PFSK-1 (cell line): Measurements from ENCODE around the gene TXNDC11.

Experiments used
- FOXP2 ChIP-seq: optimal IDR thresholded peaks from 2 replicates; pipeline ENCODE3; 2011; ENCODE audit warnings: borderline replicate concordance, control low read depth, inconsistent platforms; ENCODE audit not compliant: insufficient read depth; ENCODE audit errors: extremely low read length, extremely low read depth
- POLR2AphosphoS5 ChIP-seq: IDR thresholded peaks from 2 replicates; pipeline ENCODE4 v1.6.1; 2012; ENCODE audit warnings: low read depth, mild to moderate bottlenecking, control low read depth, low read length, moderate library complexity
- SIN3A ChIP-seq: IDR thresholded peaks from 2 replicates; pipeline ENCODE4 v1.6.1; 2012; ENCODE audit warnings: mild to moderate bottlenecking, low read length, moderate library complexity, borderline replicate concordance; ENCODE audit not compliant: insufficient read depth
- TAF1 ChIP-seq: IDR thresholded peaks from 2 replicates; pipeline ENCODE4 v1.6.1; 2012; ENCODE audit warnings: low read length, control low read depth, borderline replicate concordance; ENCODE audit not compliant: insufficient read depth
- TF ChIP-seq, protein P1 (sequence below), 2 experiments: IDR thresholded peaks; 2 replicates each; pipeline versions ENCODE4 v1.6.1 to v1.8.0; 2011 to 2012; ENCODE audit warnings: low read depth in 2 of 2, low read length in 2 of 2, control low read depth in 1 of 2, inconsistent platforms in 1 of 2, mild to moderate bottlenecking in 1 of 2, moderate library complexity in 1 of 2; ENCODE audit not compliant: insufficient read depth in 1 of 2

Gene TXNDC11

DNA sequence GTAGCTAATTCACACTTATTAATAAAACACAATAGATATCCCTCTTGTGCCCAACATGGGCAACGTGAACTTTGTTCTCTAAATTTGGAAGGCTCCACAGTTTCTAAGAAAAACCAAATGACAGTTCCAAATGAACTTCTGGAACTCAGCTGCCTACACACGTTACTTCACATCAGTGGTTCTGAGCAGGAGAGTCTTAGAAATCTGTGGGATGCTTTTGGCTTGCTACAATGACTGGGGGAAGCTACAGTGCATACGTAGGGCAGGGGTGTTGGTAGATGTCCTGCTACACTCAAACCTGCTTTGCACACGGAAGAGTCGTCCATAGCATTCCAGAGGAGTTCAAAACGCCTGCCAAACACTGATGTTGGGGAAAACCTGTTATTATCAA is 8.0 kb downstream of the TXNDC11 start:
- TF ChIP-seq, protein P1, sequence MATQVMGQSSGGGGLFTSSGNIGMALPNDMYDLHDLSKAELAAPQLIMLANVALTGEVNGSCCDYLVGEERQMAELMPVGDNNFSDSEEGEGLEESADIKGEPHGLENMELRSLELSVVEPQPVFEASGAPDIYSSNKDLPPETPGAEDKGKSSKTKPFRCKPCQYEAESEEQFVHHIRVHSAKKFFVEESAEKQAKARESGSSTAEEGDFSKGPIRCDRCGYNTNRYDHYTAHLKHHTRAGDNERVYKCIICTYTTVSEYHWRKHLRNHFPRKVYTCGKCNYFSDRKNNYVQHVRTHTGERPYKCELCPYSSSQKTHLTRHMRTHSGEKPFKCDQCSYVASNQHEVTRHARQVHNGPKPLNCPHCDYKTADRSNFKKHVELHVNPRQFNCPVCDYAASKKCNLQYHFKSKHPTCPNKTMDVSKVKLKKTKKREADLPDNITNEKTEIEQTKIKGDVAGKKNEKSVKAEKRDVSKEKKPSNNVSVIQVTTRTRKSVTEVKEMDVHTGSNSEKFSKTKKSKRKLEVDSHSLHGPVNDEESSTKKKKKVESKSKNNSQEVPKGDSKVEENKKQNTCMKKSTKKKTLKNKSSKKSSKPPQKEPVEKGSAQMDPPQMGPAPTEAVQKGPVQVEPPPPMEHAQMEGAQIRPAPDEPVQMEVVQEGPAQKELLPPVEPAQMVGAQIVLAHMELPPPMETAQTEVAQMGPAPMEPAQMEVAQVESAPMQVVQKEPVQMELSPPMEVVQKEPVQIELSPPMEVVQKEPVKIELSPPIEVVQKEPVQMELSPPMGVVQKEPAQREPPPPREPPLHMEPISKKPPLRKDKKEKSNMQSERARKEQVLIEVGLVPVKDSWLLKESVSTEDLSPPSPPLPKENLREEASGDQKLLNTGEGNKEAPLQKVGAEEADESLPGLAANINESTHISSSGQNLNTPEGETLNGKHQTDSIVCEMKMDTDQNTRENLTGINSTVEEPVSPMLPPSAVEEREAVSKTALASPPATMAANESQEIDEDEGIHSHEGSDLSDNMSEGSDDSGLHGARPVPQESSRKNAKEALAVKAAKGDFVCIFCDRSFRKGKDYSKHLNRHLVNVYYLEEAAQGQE (IDR thresholded peaks at IDR 0.05; ENCODE audit: insufficient read depth in 1 of 2, low read depth in 2 of 2, low read length in 2 of 2) = no peak
- TF ChIP-seq TAF1 = no peak
- no peak for TF ChIP-seq SIN3A
- TF ChIP-seq POLR2AphosphoS5 = no peak
- no peak for TF ChIP-seq FOXP2

DNA sequence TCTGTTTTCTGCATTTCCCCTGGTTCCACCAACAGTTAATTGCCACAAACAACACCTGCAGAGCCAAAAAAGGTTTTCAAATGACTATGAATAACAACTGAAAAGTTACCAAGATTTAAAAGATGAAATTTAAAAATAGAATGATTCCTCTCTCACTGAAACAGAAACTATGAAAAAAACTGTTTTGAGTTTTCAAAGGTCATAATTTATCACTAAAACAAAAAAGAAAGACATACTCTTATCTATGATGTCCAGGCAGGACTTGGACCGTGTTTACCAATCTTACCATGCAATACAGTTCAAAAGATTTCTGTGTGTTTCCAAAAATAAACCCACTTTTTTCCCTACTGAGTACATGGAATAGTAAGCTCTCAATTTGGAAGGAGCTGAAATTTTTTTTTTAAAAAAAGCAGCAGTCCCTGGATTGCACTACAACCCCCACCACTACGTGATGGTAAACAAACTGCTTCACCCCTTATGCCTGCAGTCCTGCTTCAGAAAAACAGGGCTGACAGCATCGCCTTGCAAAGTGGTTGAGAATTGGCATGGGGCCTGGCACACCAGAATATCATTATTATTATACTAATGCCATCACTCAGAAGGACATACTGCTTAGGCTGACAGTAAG is 8.5 kb downstream of the TXNDC11 start:
- TF ChIP-seq, protein P1 (IDR thresholded peaks at IDR 0.05; ENCODE audit: insufficient read depth in 1 of 2, low read depth in 2 of 2, low read length in 2 of 2) = no peak
- TF ChIP-seq TAF1 (no peak), POLR2AphosphoS5 (no peak), FOXP2 (no peak), SIN3A (no peak)

DNA sequence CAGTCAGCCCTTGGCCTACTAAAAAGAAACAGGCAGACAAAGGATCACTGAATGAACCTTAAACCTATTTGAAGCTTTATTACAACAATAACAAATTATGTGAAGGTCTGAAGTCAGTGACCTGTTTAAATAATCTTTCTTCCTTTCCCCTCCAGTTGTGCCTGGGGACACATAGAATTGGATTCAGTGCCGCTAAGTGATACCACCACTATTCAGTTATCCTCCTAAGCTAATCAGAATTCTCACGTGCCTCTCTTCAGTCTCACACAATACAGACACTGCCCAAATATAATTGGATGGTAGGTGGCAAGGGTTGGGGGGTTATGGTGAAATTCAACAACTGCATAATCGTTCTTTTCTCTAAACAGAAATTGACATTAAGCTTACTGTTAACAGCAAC is 11.4 kb downstream of the TXNDC11 start:
- TF ChIP-seq TAF1 (no peak), FOXP2 (no peak), POLR2AphosphoS5 (no peak), SIN3A (no peak)
- TF ChIP-seq, protein P1 (IDR thresholded peaks at IDR 0.05; ENCODE audit: insufficient read depth in 1 of 2, low read depth in 2 of 2, low read length in 2 of 2) = no peak

DNA sequence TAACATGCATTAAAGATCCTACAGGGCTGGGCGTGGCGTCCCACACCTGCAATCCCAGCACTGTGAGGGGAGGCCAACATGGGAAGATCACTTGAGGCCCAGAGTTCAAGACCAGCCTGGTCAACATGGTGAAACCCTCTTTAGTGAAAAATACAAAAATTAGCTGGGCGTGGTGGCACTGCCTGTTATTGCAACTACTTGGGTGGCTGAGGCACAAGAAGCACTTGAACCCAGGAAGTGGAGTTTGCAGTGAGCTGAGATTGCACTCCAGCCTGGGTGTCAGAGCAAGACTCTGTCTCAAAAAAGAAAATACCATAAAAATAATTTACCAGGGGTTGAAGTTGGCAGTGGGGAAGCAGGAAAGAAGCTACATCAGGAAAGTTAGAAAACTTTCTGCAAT is 12.9 kb downstream of the TXNDC11 start:
- TF ChIP-seq TAF1 (no peak), POLR2AphosphoS5 (no peak), SIN3A (no peak), FOXP2 (no peak)
- TF ChIP-seq, protein P1 (IDR thresholded peaks at IDR 0.05; ENCODE audit: insufficient read depth in 1 of 2, low read depth in 2 of 2, low read length in 2 of 2) = no peak
